ENCODE data around the gene SERPINE3.

DNA sequence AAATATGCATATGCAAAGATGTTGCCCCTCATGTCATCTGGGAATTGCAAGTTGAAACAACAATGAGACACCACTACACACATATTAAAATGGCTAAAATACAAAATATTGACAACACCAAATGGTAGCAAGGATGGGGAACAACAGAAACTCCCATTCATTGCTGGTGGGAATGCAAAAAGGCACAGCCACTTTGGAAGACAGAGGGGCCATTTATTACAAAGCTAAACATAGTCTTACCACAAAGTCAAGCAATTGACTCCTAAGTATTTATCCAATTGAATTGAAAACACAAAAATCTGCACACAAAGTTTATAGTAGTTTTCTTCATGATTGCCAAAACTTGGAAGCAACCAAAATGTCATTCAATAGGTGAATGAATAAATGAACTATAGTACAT, 6.1 kb upstream of the SERPINE3 start:
- TF ChIP-seq, protein P1, sequence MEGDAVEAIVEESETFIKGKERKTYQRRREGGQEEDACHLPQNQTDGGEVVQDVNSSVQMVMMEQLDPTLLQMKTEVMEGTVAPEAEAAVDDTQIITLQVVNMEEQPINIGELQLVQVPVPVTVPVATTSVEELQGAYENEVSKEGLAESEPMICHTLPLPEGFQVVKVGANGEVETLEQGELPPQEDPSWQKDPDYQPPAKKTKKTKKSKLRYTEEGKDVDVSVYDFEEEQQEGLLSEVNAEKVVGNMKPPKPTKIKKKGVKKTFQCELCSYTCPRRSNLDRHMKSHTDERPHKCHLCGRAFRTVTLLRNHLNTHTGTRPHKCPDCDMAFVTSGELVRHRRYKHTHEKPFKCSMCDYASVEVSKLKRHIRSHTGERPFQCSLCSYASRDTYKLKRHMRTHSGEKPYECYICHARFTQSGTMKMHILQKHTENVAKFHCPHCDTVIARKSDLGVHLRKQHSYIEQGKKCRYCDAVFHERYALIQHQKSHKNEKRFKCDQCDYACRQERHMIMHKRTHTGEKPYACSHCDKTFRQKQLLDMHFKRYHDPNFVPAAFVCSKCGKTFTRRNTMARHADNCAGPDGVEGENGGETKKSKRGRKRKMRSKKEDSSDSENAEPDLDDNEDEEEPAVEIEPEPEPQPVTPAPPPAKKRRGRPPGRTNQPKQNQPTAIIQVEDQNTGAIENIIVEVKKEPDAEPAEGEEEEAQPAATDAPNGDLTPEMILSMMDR (IDR thresholded peaks at IDR 0.05) = no peak
- no peak for TF ChIP-seq EP300 (IDR thresholded peaks at IDR 0.05)
